Ecto neural progenitor cell (in vitro differentiated cells): ENCODE data around the gene RIN3.

Experiments
- DNase-seq: peaks from one replicate; pipeline ENCODE4 v3.0.0-alpha.2; 2018; ENCODE audit warnings: low spot score

The RIN3 gene

GRCh38 chr14:92692822-92693226 is 179.2 kb downstream of the RIN3 start:
- DNase-seq: no peak

- no peak for DNase-seq
Measured at GRCh38 chr14:92693998-92694795, 180.6 kb downstream of the RIN3 start.

- no peak for DNase-seq
Measured at GRCh38 chr14:92694807-92695206, 181.2 kb downstream of the RIN3 start.

- no peak for DNase-seq
Measured at GRCh38 chr14:92695562-92695961, 182.0 kb downstream of the RIN3 start.

DNA sequence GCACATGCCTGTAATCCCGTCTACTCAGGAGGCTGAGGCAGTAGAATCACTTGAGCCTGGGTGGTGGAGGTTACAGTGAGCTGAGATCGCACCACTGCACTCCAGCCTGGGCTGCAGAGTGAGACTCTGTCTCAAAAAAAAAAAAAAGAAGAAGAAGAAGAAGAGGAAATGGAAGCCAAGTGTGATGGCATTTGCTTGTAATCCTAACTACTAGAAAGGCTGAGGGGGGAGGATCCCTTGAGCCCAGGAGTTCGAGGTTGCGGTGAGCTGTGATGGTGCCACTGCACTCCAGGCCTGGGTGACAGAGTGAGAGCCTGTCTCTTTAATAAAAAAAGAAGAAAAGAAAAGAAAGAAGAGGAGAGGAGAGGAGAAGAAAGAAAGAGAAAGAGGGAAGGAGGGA is 182.8 kb downstream of the RIN3 start:
- no peak for DNase-seq

DNA sequence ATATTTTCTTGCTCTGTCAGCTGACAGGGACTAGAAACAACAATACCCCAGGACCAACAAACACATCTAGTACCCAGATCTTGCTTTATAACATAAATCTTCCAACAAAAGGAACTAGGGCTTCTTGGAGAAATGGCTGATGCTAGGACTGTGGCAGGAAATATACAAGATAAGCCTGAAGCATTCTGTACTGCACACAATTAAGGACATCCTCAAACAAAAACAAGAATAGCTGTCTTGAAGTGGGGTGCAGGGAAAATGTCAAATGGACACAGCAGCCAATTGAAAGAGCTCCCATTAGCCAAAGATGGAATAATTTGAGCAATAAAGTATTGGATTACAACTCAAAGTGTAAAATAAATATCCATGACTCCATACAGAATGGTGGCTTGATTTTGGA is 184.8 kb downstream of the RIN3 start:
- no peak for DNase-seq

GRCh38 chr14:92701826-92702225 is 188.2 kb downstream of the RIN3 start:
- DNase-seq: no peak

DNA sequence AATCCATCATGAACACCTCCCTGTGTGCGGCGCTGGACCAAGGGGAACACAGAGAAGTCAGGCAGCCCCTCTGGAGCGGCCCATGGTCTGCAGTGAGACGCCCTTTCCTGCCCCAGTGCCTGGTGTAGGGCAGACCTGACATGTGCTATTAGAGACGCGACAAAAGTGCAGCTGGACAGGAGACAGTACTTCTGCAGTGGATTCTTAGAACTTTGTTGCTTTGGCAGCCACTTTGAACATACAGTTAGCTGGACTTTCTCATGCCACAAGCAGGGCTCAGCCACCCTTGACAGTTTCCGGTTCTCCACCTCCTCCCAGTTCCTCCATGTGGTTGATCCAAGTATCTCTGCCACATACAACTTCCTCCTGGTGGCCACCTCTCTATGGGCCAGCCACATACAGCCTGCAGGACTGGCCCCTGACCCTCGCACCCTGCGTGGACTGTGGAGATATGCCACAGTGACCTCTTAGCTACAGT is 188.9 kb downstream of the RIN3 start:
- no peak for DNase-seq

DNA sequence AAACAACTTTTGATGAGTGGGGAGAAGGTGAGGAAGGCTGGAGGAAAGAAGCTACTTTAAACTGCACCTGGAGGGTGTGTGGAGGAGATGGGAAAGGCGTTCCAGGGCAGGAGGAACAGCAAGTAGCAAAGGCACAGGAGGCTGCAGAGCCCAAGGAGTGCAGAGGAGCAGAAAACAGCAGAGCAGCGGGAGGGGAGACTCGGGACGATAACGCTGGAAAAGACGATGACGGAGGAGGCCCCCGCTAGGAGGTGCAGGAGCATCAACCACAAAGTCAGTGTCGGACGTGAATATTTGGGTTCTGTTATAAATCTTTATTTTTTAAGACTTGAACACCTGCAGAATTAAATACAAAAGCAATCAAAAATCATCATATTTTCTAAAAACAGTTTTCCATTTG is 189.9 kb downstream of the RIN3 start:
- no peak for DNase-seq

DNA sequence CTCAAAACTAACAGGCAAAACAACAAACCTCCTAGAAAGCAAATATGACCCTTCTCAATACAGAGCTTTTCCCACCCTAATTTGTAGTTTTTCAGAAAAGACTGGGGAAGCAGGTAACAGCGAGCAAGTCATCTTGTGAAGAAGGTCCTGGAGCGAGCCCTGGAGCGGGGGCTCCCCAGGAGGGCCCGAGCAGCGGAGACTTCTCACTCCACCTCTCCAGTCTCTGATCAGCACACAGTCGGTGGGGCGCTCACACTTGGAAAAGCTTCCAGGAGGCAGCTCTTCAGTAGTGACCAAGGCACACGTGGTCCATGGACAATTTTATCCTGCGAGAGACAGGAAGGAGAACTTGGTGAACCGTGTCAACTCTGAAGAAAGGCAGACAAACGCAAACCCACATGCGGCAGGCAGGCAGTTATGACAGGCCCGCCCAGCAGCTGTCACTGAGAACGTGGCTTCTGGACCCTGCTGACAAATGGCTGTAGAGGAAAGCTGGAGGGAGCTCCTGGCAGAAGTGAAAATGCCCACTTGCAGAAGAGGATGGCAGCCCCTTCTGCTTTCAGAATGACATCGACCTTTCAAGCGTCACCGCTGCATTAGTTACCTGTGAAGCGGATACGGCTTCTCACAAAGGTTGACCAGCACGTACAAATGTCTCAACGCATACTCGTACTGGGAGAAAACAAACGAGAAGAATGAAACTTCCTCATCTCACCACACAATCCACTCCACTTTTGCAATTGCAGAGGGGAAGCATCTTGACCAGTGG is 190.6 kb downstream of the RIN3 start:
- no peak for DNase-seq

DNA sequence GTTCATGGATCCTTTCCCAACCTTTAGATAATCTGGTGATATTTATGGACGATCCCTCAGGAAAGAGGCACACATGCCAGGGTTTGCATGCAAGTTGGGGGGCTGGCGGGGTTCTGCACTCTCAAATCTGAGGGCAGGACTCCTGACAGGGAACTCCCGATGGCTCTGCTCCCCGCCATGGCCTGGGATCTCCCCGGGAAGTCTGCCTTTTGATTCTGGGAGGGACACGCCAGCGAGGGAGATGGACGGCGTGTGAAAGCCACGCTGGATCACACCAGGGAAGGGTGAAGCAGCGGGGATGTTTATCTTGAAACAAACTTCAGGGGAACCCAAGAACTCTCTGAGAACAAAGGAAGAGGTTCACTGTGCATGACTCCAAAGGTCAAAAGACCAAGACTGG is 191.2 kb downstream of the RIN3 start:
- no peak for DNase-seq

GRCh38 chr14:92706386-92706785 is 192.8 kb downstream of the RIN3 start:
- no peak for DNase-seq

- DNase-seq: no peak
Measured at GRCh38 chr14:92709340-92710000, 195.9 kb downstream of the RIN3 start.

- DNase-seq: no peak
Measured at GRCh38 chr14:92710001-92710341, 196.4 kb downstream of the RIN3 start.

GRCh38 chr14:92711976-92712653 is 198.5 kb downstream of the RIN3 start:
- no peak for DNase-seq

DNA sequence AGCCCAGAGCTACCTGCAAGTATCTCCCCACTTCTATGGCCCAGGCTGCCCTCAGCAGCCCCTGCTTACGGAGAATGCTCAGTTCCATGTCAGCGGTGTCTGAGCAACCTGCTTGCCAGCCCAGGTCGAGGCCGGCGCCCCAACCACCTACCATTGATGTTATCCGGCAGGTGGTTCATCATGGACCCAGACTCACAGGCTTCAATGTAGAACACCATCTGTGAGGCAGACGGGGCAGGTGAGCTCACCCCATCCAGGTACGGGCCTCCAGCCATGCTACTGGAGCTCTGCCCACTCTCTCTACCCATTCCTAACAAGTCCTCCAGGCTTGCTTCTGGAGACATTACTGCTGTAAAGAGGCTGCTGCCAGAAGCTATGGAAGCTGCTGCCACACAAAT is 199.1 kb downstream of the RIN3 start:
- DNase-seq: no peak

DNA sequence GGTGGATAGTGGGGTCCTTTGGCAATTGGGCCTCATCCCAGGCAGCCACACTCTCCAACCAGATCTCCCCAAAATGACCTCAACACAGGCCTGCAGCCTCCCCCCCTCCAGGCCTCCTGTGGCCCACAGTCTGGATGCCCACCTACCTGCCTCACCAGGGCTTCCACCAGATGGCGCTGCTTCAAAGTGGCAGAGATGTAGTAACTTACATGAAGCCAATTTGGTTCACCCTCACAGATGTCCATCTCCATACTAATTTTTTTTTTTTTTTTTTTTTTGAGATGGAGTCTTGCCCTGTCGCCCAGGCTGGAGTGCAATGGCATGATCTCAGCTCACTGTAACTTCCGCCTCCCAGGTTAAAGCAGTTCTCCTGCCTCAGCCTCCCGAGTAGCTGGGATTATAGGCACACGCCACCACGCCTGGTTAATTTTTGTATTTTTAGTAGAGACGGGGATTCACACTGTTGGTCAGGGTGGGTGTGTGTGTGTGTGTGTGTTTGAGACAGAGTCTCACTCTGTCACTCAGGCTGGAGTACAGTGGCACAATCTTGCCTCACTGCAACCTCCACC is 201.2 kb downstream of the RIN3 start:
- DNase-seq: peak; percentile 83

DNA sequence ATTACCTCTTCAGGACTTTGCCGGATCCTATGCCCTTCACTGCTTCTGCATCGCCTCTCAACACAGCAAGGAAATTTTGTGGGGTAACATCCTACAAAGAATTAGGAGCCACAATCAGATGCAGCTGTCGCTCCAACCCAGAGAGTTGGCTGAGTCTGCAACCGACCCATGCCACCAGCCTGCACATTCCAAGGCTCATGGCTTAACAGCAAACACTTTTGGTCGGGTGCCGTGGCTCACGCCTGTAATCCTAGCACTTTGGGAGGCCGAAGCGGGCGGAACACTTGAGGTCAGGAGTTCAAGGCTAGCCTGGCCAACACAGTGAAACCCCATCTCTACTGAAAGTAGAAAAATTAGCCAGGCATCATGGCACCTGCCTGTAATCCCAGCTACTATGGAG is 202.6 kb downstream of the RIN3 start:
- no peak for DNase-seq

GRCh38 chr14:92717571-92718042 is 204.0 kb downstream of the RIN3 start:
- DNase-seq: no peak

DNA sequence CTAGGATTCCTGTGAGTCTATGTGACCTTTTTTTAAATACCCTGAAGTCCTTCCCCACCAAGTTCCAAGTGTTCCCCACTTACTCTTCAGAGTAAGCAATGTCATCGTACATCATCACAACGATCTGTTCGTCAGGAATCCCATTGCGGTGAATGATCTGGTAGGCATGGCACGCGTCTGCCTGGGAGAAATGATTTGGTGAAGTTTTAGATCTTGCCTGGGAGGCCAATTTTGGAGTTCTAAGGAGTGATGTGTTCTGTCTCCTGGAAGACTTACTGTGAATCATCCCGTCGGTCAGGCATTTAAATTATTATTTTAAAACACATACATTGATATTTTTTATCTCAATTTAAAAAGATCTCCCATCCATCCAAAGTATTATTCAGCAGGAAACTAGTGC is 205.1 kb downstream of the RIN3 start:
- DNase-seq: no peak

- DNase-seq: no peak
Measured at GRCh38 chr14:92719421-92719820, 205.8 kb downstream of the RIN3 start.

DNA sequence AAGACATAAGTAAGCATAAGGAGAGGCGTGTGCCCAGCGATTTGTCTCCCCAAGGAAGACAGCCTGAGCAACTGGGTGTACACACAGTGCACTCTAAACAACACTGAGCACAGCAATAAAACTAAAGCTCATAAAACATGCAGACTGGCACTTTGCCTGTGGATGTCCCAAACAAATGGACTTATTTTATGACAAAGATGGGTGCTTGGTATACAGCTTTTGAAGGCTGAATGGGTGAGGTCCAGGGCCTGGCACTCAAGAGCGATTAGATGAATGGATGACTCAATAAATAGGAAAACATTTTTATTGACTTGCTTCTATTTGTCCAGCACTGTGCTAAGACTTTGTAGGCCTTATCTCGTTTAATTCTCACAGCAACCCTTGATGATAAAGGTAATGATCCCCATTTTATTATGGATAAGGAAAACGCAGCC is 206.3 kb downstream of the RIN3 start:
- DNase-seq: no peak
